WTC11 (cell line): ENCODE measurements around the gene TMED9. TPM values are rescaled to one million over a fixed set of nuclear protein-coding genes. Genes with fewer than 3 reads are reported as not detected.

Experiments
- ATAC-seq: fragments of 200-7000 bp; cut with Tn5 transposase; 2 replicates; pipeline ENCODE4 v1.10.0; 2021; ENCODE audit warnings: mild to moderate bottlenecking, moderate library complexity
- CTCF ChIA-PET: fragments of 300-600 bp; sonication (Branson Sonifier 250); formaldehyde crosslinking; loops from one replicate; lab custom pipeline; 2021; ENCODE audit warnings: antibody characterized with exemption; lab: Charles Lee
- POLR2A ChIA-PET: fragments of 350-600 bp; sonication (Branson Sonifier 250); formaldehyde crosslinking; loops from one replicate; lab custom pipeline; 2021; ENCODE audit warnings: antibody characterized with exemption; lab: Charles Lee
- DNase-seq: peaks from one replicate; pipeline ENCODE4 v3.0.0; 2021; ENCODE audit warnings: low spot score
- H3K27ac Mint-ChIP-seq: 2 replicates; pipeline ENCODE4 v1.8.0; 2021; ENCODE audit warnings: mixed read lengths
- H3K27me3 Mint-ChIP-seq: 2 replicates; pipeline ENCODE4 v1.8.0; 2021; ENCODE audit warnings: low read depth, mild to moderate bottlenecking, moderate library complexity, mixed read lengths
- H3K36me3 Mint-ChIP-seq: 2 replicates; pipeline ENCODE4 v1.8.0; 2021; ENCODE audit warnings: mixed read lengths
- H3K4me1 Mint-ChIP-seq: 2 replicates; pipeline ENCODE4 v1.8.0; 2022; ENCODE audit warnings: mixed read lengths
- H3K4me3 Mint-ChIP-seq: 2 replicates; pipeline ENCODE4 v1.8.0; 2021; ENCODE audit warnings: mild to moderate bottlenecking, moderate library complexity, mixed read lengths
- H3K9me3 Mint-ChIP-seq: 2 replicates; pipeline ENCODE4 v1.8.0; 2021; ENCODE audit warnings: mixed read lengths
- EMX1 ChIP-seq: fragments of 250-450 bp; sonication (Bioruptor Pico); IDR thresholded peaks from 2 replicates; pipeline ENCODE4 v1.8.0; 2021; ENCODE audit warnings: mild to moderate bottlenecking
- ERG ChIP-seq: fragments of 250-450 bp; sonication (Bioruptor Pico); IDR thresholded peaks from 2 replicates; pipeline ENCODE4 v1.8.0; 2021; ENCODE audit warnings: mild to moderate bottlenecking
- FOXJ3 ChIP-seq: sonication (generic); formaldehyde crosslinking; IDR thresholded peaks from 2 replicates; pipeline ENCODE4 v1.9.0; 2021; ENCODE audit warnings: missing genetic modification reagents, mild to moderate bottlenecking, borderline replicate concordance
- GTF2I ChIP-seq: fragments of 250-450 bp; sonication (Bioruptor Pico); conservative IDR thresholded peaks from 2 replicates; pipeline ENCODE4 v1.4.0; 2021; ENCODE audit warnings: mild to moderate bottlenecking
- IRF2 ChIP-seq: sonication (generic); formaldehyde crosslinking; IDR thresholded peaks from 2 replicates; pipeline ENCODE4 v1.8.0; 2022; ENCODE audit warnings: low read depth, missing genetic modification reagents, borderline replicate concordance
- JAZF1 ChIP-seq: fragments of 250-450 bp; sonication (Bioruptor Pico); IDR thresholded peaks from 2 replicates; pipeline ENCODE4 v1.9.0; 2021; ENCODE audit warnings: moderate library complexity, mild to moderate bottlenecking, inconsistent platforms
- JUN ChIP-seq: sonication (generic); formaldehyde crosslinking; IDR thresholded peaks from 2 replicates; pipeline ENCODE4 v1.8.0; 2023; ENCODE audit warnings: mild to moderate bottlenecking, missing genetic modification reagents
- MAX ChIP-seq: sonication (generic); formaldehyde crosslinking; IDR thresholded peaks from 2 replicates; pipeline ENCODE4 v1.8.0; 2022; ENCODE audit warnings: mild to moderate bottlenecking, missing genetic modification reagents
- NFATC4 ChIP-seq: fragments of 250-450 bp; sonication (Bioruptor Pico); IDR thresholded peaks from 2 replicates; pipeline ENCODE4 v1.9.0; 2021; ENCODE audit warnings: mild to moderate bottlenecking
- NFYB ChIP-seq: sonication (generic); formaldehyde crosslinking; conservative IDR thresholded peaks from 2 replicates; pipeline ENCODE4 v1.8.0; 2022; ENCODE audit warnings: low read depth, missing genetic modification reagents
- NR2C2 ChIP-seq: sonication (generic); formaldehyde crosslinking; IDR thresholded peaks from 2 replicates; pipeline ENCODE4 v1.8.0; 2022; ENCODE audit warnings: mild to moderate bottlenecking, missing genetic modification reagents
- NR3C1 ChIP-seq: sonication (generic); formaldehyde crosslinking; conservative IDR thresholded peaks from 2 replicates; pipeline ENCODE4 v1.8.1; 2023; ENCODE audit warnings: low read depth, mild to moderate bottlenecking, missing genetic modification reagents
- RORB ChIP-seq: fragments of 250-450 bp; sonication (Bioruptor Pico); IDR thresholded peaks from 2 replicates; pipeline ENCODE4 v1.9.0; 2021; ENCODE audit warnings: mild to moderate bottlenecking
- SP1 ChIP-seq: sonication (generic); formaldehyde crosslinking; conservative IDR thresholded peaks from 2 replicates; pipeline ENCODE4 v1.8.1; 2022; ENCODE audit warnings: missing genetic modification reagents
- STAT6 ChIP-seq: sonication (generic); formaldehyde crosslinking; conservative IDR thresholded peaks from 2 replicates; pipeline ENCODE4 v1.8.1; 2023; ENCODE audit warnings: mild to moderate bottlenecking, low read depth, missing genetic modification reagents, moderate library complexity
- TEAD1 ChIP-seq: sonication (generic); formaldehyde crosslinking; IDR thresholded peaks from 2 replicates; pipeline ENCODE4 v1.8.0; 2022; ENCODE audit warnings: mild to moderate bottlenecking, missing genetic modification reagents
- TEAD4 ChIP-seq: sonication (generic); formaldehyde crosslinking; IDR thresholded peaks from 2 replicates; pipeline ENCODE4 v1.8.0; 2022; ENCODE audit warnings: mild to moderate bottlenecking, missing genetic modification reagents
- ZBTB21 ChIP-seq: sonication (generic); formaldehyde crosslinking; IDR thresholded peaks from 2 replicates; pipeline ENCODE4 v1.8.1; 2023; ENCODE audit warnings: mild to moderate bottlenecking, missing genetic modification reagents, borderline replicate concordance
- ZNF138 ChIP-seq: sonication (generic); formaldehyde crosslinking; conservative IDR thresholded peaks from 2 replicates; pipeline ENCODE4 v1.8.1; 2022; ENCODE audit warnings: mild to moderate bottlenecking, moderate library complexity, missing genetic modification reagents
- ZNF232 ChIP-seq: sonication (generic); formaldehyde crosslinking; IDR thresholded peaks from 2 replicates; pipeline ENCODE4 v1.8.0; 2022; ENCODE audit warnings: mild to moderate bottlenecking, missing genetic modification reagents
- ZNF317 ChIP-seq: sonication (generic); formaldehyde crosslinking; IDR thresholded peaks from 2 replicates; pipeline ENCODE4 v1.8.1; 2023; ENCODE audit warnings: low read depth, mild to moderate bottlenecking, moderate library complexity, missing genetic modification reagents, borderline replicate concordance
- ZNF396 ChIP-seq: fragments of 250-450 bp; sonication (Bioruptor Pico); IDR thresholded peaks from 2 replicates; pipeline ENCODE4 v1.8.0; 2021; ENCODE audit warnings: mild to moderate bottlenecking, moderate library complexity, borderline replicate concordance
- ZNF512 ChIP-seq: sonication (generic); formaldehyde crosslinking; IDR thresholded peaks from 2 replicates; pipeline ENCODE4 v1.8.1; 2022; ENCODE audit warnings: missing genetic modification reagents, borderline replicate concordance
- total RNA-seq: library from RNA; stranded (reverse); gene quantifications from 3 replicates; pipeline ENCODE4 v1.2.3, GENCODE V29; 2021
- TF ChIP-seq, protein P1 (sequence below): sonication (generic); formaldehyde crosslinking; IDR thresholded peaks from 2 replicates; pipeline ENCODE4 v1.8.0; 2022; ENCODE audit warnings: mild to moderate bottlenecking, missing genetic modification reagents
- TF ChIP-seq, protein P2 (sequence below): sonication (generic); formaldehyde crosslinking; IDR thresholded peaks from 2 replicates; pipeline ENCODE4 v1.8.0; 2022; ENCODE audit warnings: mild to moderate bottlenecking, missing genetic modification reagents

The TMED9 gene
- total RNA-seq, 1 experiment from 2014 or later = 164 TPM

- TF ChIP-seq, protein P1, sequence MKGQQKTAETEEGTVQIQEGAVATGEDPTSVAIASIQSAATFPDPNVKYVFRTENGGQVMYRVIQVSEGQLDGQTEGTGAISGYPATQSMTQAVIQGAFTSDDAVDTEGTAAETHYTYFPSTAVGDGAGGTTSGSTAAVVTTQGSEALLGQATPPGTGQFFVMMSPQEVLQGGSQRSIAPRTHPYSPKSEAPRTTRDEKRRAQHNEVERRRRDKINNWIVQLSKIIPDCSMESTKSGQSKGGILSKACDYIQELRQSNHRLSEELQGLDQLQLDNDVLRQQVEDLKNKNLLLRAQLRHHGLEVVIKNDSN (CRISPR knock-in tag) = no peak
- TF ChIP-seq FOXJ3 (CRISPR knock-in tag) (no peak), ZNF512 (CRISPR knock-in tag) (no peak), MAX (CRISPR knock-in tag) (no peak), NR2C2 (no peak), NFATC4 (CRISPR knock-in tag) (no peak)
- TF ChIP-seq, protein P2, sequence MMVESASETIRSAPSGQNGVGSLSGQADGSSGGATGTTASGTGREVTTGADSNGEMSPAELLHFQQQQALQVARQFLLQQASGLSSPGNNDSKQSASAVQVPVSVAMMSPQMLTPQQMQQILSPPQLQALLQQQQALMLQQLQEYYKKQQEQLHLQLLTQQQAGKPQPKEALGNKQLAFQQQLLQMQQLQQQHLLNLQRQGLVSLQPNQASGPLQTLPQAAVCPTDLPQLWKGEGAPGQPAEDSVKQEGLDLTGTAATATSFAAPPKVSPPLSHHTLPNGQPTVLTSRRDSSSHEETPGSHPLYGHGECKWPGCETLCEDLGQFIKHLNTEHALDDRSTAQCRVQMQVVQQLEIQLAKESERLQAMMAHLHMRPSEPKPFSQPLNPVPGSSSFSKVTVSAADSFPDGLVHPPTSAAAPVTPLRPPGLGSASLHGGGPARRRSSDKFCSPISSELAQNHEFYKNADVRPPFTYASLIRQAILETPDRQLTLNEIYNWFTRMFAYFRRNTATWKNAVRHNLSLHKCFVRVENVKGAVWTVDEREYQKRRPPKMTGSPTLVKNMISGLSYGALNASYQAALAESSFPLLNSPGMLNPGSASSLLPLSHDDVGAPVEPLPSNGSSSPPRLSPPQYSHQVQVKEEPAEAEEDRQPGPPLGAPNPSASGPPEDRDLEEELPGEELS (CRISPR knock-in tag) = no peak
- TF ChIP-seq, all 79 proteins: peak for 0
Measured at GRCh38 chr5:177604116-177604521, 12.1 kb downstream of the TMED9 start (continued).

- no peak for DNase-seq
- CTCF ChIA-PET = no interaction called here
- POLR2A ChIA-PET = no interaction called here
- Mint-ChIP-seq H3K4me3 (no peak overlapping the region), H3K36me3 (0 out of 2 replicates have a peak, but pooled peaks cover 2% of the 10 kb centered on the region)
- TF ChIP-seq RORB (no peak), EMX1 (CRISPR knock-in tag) (no peak), JAZF1 (CRISPR knock-in tag) (no peak), ZBTB21 (CRISPR knock-in tag) (no peak), ZNF232 (CRISPR knock-in tag) (no peak), NFYB (CRISPR knock-in tag) (no peak), ZNF512 (CRISPR knock-in tag) (no peak), JUN (CRISPR knock-in tag) (no peak), ZNF396 (CRISPR knock-in tag) (no peak), NR3C1 (CRISPR knock-in tag) (no peak), ZNF138 (CRISPR knock-in tag) (no peak), IRF2 (CRISPR knock-in tag) (no peak), ZNF317 (CRISPR knock-in tag) (no peak), ERG (CRISPR knock-in tag) (no peak), SP1 (CRISPR knock-in tag) (no peak), STAT6 (CRISPR knock-in tag) (no peak), GTF2I (CRISPR knock-in tag) (no peak), TEAD1 (CRISPR knock-in tag) (no peak), NFATC4 (CRISPR knock-in tag) (no peak), TEAD4 (CRISPR knock-in tag) (no peak)
- TF ChIP-seq, all 79 proteins: peak for 0
- no peak for ATAC-seq
- peaks cover 29% of the 10 kb centered on the region for H3K4me1 Mint-ChIP-seq
- H3K27me3 Mint-ChIP-seq = peaks cover 8% of the 10 kb centered on the region; the same call in 1 of the 2 replicates
- no peak overlapping the region for H3K27ac Mint-ChIP-seq
- no peaks in the 10 kb centered on the region for H3K9me3 Mint-ChIP-seq
Measured at GRCh38 chr5:177604656-177605055, 12.7 kb downstream of the TMED9 start.
